Measurements from ENCODE around the gene TRIOBP. TPM values are rescaled to one million over a fixed set of nuclear protein-coding genes. Genes with fewer than 3 reads are reported as not detected.

The TRIOBP gene
- polyA plus RNA-seq, 1 donor (not counting 4 experiments of a cell fraction or from before 2014, with no cell fraction given): 22.2 TPM

DNA sequence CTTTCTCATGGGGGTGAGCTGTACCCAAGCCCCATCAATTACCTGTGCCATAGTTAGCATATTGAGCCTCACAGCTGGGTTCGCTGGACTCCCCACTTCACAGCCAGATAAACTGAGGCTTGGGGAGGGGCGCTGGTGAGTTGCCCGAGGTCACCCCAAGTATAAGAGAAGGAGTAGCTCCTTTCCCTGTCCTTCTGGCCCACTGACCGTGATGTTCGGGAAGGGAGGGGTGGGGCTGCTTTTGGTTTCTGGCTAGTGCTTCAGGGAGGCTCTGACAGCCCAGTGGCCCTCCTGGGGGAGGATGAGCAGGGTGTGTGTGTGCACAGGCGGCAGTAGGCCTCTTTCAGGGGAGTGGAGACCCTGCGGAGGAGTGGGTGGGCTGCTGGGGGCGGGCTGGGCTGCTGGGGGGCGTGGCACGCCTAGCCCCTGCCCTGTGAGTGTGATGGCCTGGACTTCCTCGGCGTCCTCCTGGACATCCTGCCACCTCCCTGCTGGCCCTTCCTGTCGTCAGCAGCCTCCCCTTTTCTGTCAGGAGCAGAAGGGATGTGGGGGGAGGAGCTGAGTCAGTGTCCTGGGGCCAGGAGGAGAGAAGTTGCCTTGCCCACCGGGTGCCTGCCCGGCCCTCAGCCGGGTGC, 50.3 kb downstream of the TRIOBP start:
- Histone ChIP-seq H4K20me1 (ENCODE audit: control insufficient read depth, extremely low read depth, insufficient read depth, low read length) (no peaks in the 10 kb centered on the region), H3K79me2 (ENCODE audit: control insufficient read depth, insufficient read depth, low read length) (peaks cover 29% of the 10 kb centered on the region), H3K4me3 (ENCODE audit: control insufficient read depth in 2 of 3, extremely low read depth in 1 of 3, insufficient read depth in 2 of 3, low read depth in 1 of 3, low read length in 3 of 3) (peak overlapping the region; percentile 62 to 87 (median 86)), H3K27me3 (ENCODE audit: control insufficient read depth, extremely low read depth, insufficient read depth, low read length) (no peaks in the 10 kb centered on the region), H3K9me3 (ENCODE audit: control insufficient read depth, low read depth, low read length) (no peaks in the 10 kb centered on the region), H3K27ac (ENCODE audit: control insufficient read depth, insufficient read depth, low read length) (peak overlapping the region; percentile 74), H3K4me1 (ENCODE audit: control insufficient read depth, extremely low read depth, insufficient read depth, low read length) (peaks cover 74% of the 10 kb centered on the region), H3K36me3 (ENCODE audit: control insufficient read depth in 2 of 2, extremely low read depth in 1 of 2, insufficient read depth in 2 of 2, low read length in 2 of 2) (peaks cover 0 to 4% of the 10 kb centered on the region in 2 experiments), H3K9ac (ENCODE audit: control insufficient read depth, extremely low read depth, insufficient read depth, low read length) (peak overlapping the region; percentile 92), H2AFZ (ENCODE audit: control insufficient read depth, low read length) (no peak overlapping the region), H3K4me2 (ENCODE audit: control insufficient read depth, extremely low read depth, insufficient read depth, low read depth, low read length) (peak overlapping the region; percentile 95), H3K9me1 (ENCODE audit: control insufficient read depth, extremely low read depth, insufficient read depth, low read length) (peaks cover 2% of the 10 kb centered on the region)
- no peak for DNase-seq (ENCODE audit: low read depth, low spot score)
- TF ChIP-seq EZH2 (IDR thresholded peaks at IDR 0.05; ENCODE audit: low read length): no peak
- TF ChIP-seq, protein P1, sequence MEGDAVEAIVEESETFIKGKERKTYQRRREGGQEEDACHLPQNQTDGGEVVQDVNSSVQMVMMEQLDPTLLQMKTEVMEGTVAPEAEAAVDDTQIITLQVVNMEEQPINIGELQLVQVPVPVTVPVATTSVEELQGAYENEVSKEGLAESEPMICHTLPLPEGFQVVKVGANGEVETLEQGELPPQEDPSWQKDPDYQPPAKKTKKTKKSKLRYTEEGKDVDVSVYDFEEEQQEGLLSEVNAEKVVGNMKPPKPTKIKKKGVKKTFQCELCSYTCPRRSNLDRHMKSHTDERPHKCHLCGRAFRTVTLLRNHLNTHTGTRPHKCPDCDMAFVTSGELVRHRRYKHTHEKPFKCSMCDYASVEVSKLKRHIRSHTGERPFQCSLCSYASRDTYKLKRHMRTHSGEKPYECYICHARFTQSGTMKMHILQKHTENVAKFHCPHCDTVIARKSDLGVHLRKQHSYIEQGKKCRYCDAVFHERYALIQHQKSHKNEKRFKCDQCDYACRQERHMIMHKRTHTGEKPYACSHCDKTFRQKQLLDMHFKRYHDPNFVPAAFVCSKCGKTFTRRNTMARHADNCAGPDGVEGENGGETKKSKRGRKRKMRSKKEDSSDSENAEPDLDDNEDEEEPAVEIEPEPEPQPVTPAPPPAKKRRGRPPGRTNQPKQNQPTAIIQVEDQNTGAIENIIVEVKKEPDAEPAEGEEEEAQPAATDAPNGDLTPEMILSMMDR (optimal IDR thresholded peaks at IDR 0.05 in 1 of 3, IDR thresholded peaks at IDR 0.05 in 1 of 3, conservative IDR thresholded peaks at IDR 0.05 in 1 of 3; ENCODE audit: extremely low read depth in 1 of 3, insufficient read depth in 2 of 3, low read length in 3 of 3): no peak
- dilution Hi-C loops (cut with MboI; ENCODE audit: extremely low pct_ligation_motif_present, low sequenced_read_pairs): no loop called here
- peak; percentile 52 for FAIRE-seq

DNA sequence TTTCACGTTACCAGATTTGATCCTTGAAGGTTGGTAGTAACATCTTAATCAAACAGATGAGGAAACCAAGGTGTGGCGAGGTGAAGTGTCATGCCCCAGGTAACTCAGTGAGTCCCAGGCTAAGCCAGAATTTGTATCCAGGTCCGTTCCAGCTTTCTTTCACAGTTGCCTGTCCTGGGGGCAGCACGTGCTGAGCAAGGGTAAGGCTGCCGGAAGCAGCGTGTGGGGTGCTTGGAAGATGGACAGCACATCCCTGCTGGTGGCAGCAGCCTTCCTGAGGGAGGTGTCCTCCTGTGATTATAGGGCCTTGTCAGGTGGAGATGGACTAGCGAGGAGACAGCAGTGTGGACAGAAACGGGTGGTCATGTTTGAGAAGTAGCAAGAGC, 50.9 kb downstream of the TRIOBP start:
- H3K4me2 ChIP-seq (ENCODE audit: control insufficient read depth, extremely low read depth, insufficient read depth, low read depth, low read length): peak overlapping the region; percentile 95
- no peak for FAIRE-seq
- no peaks in the 10 kb centered on the region for H3K9me3 ChIP-seq (ENCODE audit: control insufficient read depth, low read depth, low read length)
- DNase-seq (ENCODE audit: low read depth, low spot score): no peak
- peaks cover 74% of the 10 kb centered on the region for H3K4me1 ChIP-seq (ENCODE audit: control insufficient read depth, extremely low read depth, insufficient read depth, low read length)
- dilution Hi-C loops (cut with MboI; ENCODE audit: extremely low pct_ligation_motif_present, low sequenced_read_pairs): no loop called here
- H4K20me1 ChIP-seq (ENCODE audit: control insufficient read depth, extremely low read depth, insufficient read depth, low read length): no peaks in the 10 kb centered on the region
- H3K27me3 ChIP-seq (ENCODE audit: control insufficient read depth, extremely low read depth, insufficient read depth, low read length): no peaks in the 10 kb centered on the region
- peaks cover 29% of the 10 kb centered on the region for H3K79me2 ChIP-seq (ENCODE audit: control insufficient read depth, insufficient read depth, low read length)
- H3K9me1 ChIP-seq (ENCODE audit: control insufficient read depth, extremely low read depth, insufficient read depth, low read length): peaks cover 2% of the 10 kb centered on the region
- peak overlapping the region in 2 of 3 experiments; percentile 18 to 62 for H3K4me3 ChIP-seq (ENCODE audit: control insufficient read depth in 2 of 3, extremely low read depth in 1 of 3, insufficient read depth in 2 of 3, low read depth in 1 of 3, low read length in 3 of 3)
- H3K9ac ChIP-seq (ENCODE audit: control insufficient read depth, extremely low read depth, insufficient read depth, low read length): peak overlapping the region; percentile 28
- H3K36me3 ChIP-seq (ENCODE audit: control insufficient read depth in 2 of 2, extremely low read depth in 1 of 2, insufficient read depth in 2 of 2, low read length in 2 of 2): peaks cover 0 to 4% of the 10 kb centered on the region in 2 experiments
- H2AFZ ChIP-seq (ENCODE audit: control insufficient read depth, low read length): no peak overlapping the region
- TF ChIP-seq, protein P1 (optimal IDR thresholded peaks at IDR 0.05 in 1 of 3, IDR thresholded peaks at IDR 0.05 in 1 of 3, conservative IDR thresholded peaks at IDR 0.05 in 1 of 3; ENCODE audit: extremely low read depth in 1 of 3, insufficient read depth in 2 of 3, low read length in 3 of 3): no peak
- peak overlapping the region; percentile 23 for H3K27ac ChIP-seq (ENCODE audit: control insufficient read depth, insufficient read depth, low read length)
